Measurements from ENCODE around the gene TTC28. TPM values are rescaled to one million over a fixed set of nuclear protein-coding genes. Genes with fewer than 3 reads are reported as not detected.

The TTC28 gene
- total and polyA plus RNA-seq, 7 donors: 0.23 to 102 (median 46.1) TPM

DNA sequence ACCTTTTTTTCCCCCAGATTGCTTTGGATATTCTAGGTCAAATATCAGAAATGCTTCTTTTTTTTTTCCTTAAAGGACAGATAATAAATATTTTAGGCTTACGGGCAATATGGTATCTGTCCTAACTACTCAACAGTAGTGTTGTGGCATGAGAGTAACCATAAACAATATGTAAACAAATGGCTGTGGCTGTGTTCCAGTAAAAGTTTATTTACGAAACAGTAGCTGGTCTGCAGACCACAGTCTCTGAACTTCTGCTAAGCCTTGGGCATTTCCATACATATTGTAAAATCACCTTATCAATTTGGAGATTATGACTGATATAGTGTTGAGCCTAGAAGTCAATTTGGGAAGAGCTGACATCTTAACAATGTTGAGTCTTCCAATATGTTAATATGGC is 621.6 kb downstream of the TTC28 start:
- WGBS, 2 donors: 82 to 85% methylated on average over 2 of the region's 2 CpGs
- intact Hi-C loops (cut with DNase I): loop anchor here (10.0 kb wide), 1 partner anchor 387 kb away; no protein-coding TSS in a partner anchor

DNA sequence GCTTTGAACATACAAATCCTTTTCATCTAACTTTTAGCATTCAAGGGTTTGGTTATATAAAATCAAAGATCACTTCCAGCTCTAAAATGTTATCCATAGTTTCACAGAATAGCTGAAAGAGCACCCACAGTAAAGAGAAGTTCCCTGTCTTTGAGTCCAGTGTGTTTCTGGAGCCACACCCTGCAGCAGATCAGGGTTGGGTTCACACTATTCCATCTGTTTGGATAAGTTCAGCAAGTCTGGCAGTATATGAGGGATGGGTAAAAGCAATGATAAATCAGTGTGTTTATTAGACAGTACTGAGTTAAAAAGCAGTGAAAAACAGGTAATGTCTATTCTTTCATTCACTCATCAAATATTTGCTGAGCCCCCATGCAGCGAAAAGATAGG is 624.8 kb downstream of the TTC28 start:
- WGBS, 2 donors: 88 to 94% methylated on average over 1 of the region's 1 CpG
- Histone ChIP-seq H3K27me3 (no peaks in the 10 kb centered on the region), H3K9me3 (no peaks in the 10 kb centered on the region), H3K27ac (no peak overlapping the region), H3K36me3 (no peaks in the 10 kb centered on the region), H3K4me1 (no peaks in the 10 kb centered on the region), H3K4me3 (no peak overlapping the region)
- intact Hi-C loops (cut with DNase I): loop anchor here (10.0 kb wide), 1 partner anchor 390 kb away; no protein-coding TSS in a partner anchor
- DNase-seq: no peak
- TF ChIP-seq POLR2AphosphoS5 (IDR thresholded peaks at IDR 0.05): no peak
- no peak for TF ChIP-seq EP300 (IDR thresholded peaks at IDR 0.05)
- TF ChIP-seq POLR2A (IDR thresholded peaks at IDR 0.05): no peak
- TF ChIP-seq, protein P1, sequence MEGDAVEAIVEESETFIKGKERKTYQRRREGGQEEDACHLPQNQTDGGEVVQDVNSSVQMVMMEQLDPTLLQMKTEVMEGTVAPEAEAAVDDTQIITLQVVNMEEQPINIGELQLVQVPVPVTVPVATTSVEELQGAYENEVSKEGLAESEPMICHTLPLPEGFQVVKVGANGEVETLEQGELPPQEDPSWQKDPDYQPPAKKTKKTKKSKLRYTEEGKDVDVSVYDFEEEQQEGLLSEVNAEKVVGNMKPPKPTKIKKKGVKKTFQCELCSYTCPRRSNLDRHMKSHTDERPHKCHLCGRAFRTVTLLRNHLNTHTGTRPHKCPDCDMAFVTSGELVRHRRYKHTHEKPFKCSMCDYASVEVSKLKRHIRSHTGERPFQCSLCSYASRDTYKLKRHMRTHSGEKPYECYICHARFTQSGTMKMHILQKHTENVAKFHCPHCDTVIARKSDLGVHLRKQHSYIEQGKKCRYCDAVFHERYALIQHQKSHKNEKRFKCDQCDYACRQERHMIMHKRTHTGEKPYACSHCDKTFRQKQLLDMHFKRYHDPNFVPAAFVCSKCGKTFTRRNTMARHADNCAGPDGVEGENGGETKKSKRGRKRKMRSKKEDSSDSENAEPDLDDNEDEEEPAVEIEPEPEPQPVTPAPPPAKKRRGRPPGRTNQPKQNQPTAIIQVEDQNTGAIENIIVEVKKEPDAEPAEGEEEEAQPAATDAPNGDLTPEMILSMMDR (IDR thresholded peaks at IDR 0.05): no peak

More for the DNA sequence above, 621.6 kb downstream of the TTC28 start:
- Histone ChIP-seq H3K36me3 (no peaks in the 10 kb centered on the region), H3K4me1 (no peaks in the 10 kb centered on the region), H3K27ac (no peak overlapping the region), H3K9me3 (no peaks in the 10 kb centered on the region), H3K4me3 (no peak overlapping the region), H3K27me3 (no peaks in the 10 kb centered on the region)
- DNase-seq: no peak
- TF ChIP-seq POLR2AphosphoS5 (IDR thresholded peaks at IDR 0.05) (no peak), EP300 (IDR thresholded peaks at IDR 0.05) (no peak), POLR2A (IDR thresholded peaks at IDR 0.05) (no peak)
- TF ChIP-seq, protein P1 (IDR thresholded peaks at IDR 0.05): no peak

DNA sequence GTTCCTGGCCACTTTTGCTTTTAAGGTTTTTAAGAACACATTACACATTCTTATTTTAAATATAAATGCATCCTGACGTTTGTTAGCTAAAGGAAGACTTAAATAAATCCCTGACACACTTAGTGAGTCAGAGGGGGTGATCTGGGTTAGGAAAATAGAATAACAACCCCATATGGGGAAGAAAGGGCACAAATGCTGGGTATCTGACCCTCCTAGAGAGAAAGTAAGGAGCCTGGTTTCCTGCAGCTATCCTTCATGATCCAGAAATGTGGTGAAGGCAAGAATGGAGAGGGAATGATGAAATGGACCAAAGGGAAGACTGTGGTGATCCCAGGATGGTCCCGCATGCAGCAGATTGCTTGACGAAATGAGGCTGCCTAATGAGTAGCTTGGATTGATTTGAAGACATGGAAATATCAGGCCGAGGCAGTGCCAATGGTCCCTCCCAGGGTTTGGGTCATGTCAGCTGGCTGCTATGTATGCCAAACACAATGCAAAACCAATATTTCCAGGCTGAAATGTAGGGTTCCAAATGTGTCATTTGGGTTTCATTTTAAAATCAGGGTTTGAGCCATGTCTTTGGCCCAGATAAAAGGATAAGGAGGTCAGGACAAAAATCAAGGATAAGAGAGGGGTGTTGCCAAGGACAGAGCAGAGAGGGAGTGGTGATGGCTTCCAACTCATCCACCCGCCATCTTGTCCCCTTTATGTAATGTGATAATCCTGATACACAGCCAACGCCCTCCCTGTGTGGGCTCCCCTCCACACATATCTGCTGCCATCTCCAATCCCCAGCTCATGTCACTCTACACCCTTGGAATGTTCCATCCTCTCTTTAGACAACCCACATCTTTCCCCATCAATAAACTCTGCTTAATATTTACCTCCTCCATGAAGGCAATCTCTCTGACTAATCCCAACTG is 625.5 kb downstream of the TTC28 start:
- Histone ChIP-seq H3K27ac (no peak overlapping the region), H3K9me3 (no peaks in the 10 kb centered on the region), H3K27me3 (no peaks in the 10 kb centered on the region), H3K36me3 (no peaks in the 10 kb centered on the region), H3K4me1 (no peaks in the 10 kb centered on the region), H3K4me3 (no peak overlapping the region)
- intact Hi-C loops (cut with DNase I): loop anchor here (10.0 kb wide), 1 partner anchor 391 kb away; no protein-coding TSS in a partner anchor
- 84 to 86% methylated on average over 6 of the region's 6 CpGs for WGBS, 2 donors
- no peak for DNase-seq
- TF ChIP-seq EP300 (IDR thresholded peaks at IDR 0.05): no peak
- no peak for TF ChIP-seq POLR2A (IDR thresholded peaks at IDR 0.05)
- no peak for TF ChIP-seq POLR2AphosphoS5 (IDR thresholded peaks at IDR 0.05)
- TF ChIP-seq, protein P1 (IDR thresholded peaks at IDR 0.05): no peak

DNA sequence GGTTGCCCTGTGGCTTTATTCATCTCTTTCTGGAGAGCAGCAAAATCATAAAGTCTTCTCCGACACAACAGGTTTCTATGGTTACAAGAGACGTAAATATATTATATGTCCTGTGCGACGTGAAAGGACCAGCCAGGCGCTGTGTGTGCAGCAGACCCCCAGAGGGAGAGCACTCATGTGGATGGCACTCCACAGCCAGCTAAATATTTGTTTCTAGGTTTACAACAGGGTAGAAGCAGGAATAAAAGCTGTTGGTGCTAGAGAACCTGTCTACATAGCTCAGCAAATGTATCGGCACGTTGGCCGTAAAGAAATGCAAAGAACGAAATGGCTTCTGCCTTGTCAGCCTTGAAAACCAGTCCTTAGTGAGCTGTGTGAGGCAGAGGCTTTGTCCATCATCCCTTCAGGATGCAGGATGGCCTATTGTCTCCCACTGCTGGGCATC is 626.8 kb downstream of the TTC28 start:
- H3K27me3 ChIP-seq: no peaks in the 10 kb centered on the region
- H3K36me3 ChIP-seq: no peaks in the 10 kb centered on the region
- TF ChIP-seq POLR2AphosphoS5 (IDR thresholded peaks at IDR 0.05): no peak
- no peak for TF ChIP-seq EP300 (IDR thresholded peaks at IDR 0.05)
- TF ChIP-seq, protein P1 (IDR thresholded peaks at IDR 0.05): no peak
- no peak for TF ChIP-seq POLR2A (IDR thresholded peaks at IDR 0.05)
- intact Hi-C loops (cut with DNase I): loop anchor here (10.0 kb wide), 1 partner anchor 392 kb away; no protein-coding TSS in a partner anchor
- no peak overlapping the region for H3K27ac ChIP-seq
- WGBS, 2 donors: 72 to 83% methylated on average over 9 of the region's 9 CpGs
- no peak overlapping the region for H3K4me3 ChIP-seq
- DNase-seq: no peak
- H3K4me1 ChIP-seq: no peaks in the 10 kb centered on the region
- H3K9me3 ChIP-seq: no peaks in the 10 kb centered on the region

All from sigmoid colon (tissue), 7 donors.